CD1c-positive myeloid dendritic cell (primary cell): ENCODE results near the gene HOXC5.
A peak's percentile ranks its signal among the peaks of the same experiment; 100 is the strongest.

ENCODE experiments used
- DNase-seq: peaks from one replicate; pipeline ENCODE4 v3.0.0-alpha.2; 2016; ENCODE audit errors: extremely low spot score

HOXC5 gene

DNA sequence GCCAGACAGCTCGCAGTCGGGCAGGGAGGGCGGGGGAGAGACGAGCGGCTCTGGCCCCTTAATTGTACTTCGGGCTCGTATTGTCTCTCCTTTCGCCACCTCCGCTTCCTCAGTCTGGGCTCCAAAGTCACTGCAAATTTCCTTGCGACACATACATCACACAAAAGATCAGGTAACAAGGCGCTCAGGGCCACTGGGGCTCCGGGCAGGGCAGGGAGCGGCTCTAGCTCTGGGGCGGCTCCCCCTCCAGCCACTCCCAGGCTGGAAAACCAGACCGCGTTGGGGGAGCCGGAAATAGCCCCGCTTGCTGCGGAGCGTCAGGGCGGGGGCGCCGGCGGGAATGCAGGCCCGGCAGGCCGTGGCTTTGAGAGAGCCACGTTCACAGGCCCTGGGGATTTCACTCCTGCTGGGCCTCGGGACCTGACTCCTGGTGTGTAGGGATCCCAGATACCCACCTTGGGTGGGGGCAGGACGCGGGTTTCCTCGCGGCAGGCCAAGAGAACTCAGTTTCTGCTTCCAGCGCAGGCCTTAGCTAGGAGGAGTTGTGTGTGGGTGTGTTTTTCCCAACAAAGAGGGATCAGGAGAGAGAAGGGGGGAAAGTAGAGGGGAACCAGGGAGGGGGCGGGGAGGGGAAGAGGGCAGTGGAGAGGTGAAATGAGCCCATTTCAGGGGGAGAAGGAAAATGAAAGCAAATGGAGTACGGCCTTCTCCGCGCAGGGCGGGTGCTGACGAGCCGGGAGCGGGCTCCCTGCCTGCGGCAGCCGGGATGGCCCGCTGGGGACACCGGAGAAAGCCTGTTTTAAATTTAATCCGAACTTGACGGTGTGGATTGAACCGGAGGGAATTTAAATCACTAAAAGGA lies 37.2 kb upstream of the HOXC5 start:
- no peak for DNase-seq

DNA sequence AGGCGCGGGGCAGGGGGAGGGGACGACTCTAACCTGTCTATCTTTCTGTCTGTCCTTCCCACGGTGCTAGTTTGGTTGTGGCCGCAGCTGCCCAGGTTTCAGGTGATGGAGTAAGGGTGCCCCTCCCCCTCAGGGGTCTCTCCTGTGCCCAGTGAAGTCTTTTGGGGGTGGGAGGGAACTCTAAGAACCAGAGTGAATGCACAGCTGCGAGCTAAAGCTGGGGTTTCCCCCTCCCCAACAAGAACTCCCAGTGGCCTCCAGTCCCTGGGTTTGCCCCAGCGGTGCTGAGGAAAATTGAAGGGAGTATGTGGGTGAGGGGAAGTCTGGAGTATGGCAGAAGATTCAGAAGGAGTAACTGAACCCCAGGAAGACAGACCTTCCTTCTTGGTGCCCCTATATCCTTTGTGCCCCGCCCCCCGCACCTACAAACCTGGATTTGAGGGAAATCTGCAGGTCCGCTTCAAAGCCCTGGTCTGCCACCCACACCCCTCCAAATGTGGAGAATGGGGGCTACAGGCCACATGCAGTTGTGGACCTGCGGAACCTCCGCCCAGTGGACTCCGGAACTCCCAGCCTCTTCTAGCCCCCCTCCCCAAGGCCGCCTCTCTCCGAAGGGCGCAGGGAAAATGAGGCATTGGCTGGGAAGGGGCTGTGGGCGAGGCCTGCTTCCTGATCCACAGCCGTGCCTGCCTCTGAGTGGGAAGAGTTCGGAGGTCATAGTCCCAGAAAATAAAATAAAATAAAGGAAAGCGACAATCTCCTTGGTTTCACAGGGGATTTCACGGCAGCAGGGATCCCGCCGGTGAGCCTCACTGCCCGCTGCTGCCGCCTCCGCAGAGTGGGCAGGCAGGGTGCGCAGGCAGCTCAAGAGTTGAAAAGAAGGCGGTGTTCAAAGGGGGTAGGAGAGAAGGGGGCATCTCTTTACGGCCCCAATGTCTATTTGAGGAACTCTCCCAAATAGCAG lies 36.3 kb upstream of the HOXC5 start:
- no peak for DNase-seq

DNA sequence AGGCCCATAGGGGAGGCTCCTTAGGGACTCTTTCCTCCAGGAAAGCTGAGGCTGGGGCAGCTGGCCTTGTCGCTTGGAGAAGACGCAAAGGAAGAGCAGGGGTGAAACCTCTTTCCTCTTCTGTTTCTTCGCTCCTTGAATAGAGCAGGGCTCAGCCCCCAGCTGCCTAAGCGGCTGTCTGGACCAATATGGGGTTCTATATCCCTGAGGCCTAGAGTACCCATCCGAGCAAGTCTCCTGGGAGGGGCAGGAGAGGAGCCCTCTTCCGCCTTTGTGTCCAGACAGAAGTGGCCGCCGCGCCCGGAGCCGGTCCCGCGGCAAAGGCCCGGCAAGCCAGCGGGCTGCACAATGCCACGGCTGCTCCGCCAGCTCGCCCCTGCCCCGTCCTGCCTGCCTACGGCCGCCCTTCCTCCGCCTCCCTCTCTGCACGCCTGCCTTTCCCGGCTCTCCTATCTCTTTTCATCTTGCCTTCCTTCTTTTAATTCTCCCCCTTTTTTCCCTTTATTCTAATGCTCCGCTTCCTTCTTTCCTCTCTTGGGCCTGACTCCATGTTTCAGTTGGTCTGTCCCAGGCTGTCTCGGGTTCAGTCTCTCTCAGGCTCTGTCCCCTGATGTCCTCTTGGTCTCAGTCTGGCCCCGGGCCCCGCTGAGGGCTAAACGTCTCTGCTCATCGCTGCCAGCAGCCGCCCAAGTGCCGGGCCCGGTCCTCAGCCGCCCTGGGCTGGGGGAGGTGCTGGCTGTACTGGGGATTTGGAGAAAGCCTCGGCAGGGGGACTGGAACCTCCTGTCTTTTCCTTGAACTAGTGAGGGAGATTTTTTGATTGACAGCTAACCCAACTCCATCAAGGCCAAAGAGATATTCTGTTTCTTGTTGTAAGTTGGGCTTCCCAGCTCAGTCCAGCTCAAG lies 35.4 kb upstream of the HOXC5 start:
- DNase-seq = no peak

DNA sequence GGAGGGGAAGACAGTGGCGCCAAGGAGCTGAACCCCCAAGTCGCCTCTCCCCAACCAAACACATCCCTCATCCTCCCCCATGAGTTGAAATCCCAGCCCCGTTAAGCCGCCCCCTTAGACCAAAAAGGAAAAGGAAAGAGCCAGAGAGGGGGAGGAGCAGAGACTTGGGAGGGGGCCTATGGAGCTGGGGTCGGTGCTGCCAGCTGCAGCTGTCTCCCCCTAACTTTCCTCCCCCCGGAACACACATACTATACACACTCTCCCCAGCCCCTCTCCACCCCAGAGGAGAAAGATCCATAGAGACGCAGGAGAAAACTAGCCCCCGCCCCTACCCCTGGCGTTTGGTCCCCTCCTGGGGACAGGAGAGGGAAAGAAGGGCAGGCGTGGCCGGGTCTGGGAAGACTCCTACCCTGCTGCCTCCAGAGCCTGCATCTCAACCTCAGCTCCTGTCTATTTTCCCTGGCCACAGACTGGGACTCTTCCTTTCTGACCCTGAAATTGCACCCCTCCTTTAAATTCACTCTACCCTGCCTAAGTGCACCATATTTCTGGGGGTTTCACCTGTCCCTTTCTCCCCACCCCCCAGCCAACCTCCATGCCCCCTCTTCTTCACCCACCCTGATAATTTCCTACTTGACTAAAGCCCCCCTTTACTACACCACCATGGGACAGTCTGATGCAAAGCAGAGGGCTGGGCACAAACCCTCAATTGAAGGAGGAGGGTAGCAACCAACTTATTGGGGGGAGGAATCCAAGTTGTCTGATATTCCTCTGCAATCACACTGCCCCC lies 34.5 kb upstream of the HOXC5 start:
- DNase-seq = no peak

DNA sequence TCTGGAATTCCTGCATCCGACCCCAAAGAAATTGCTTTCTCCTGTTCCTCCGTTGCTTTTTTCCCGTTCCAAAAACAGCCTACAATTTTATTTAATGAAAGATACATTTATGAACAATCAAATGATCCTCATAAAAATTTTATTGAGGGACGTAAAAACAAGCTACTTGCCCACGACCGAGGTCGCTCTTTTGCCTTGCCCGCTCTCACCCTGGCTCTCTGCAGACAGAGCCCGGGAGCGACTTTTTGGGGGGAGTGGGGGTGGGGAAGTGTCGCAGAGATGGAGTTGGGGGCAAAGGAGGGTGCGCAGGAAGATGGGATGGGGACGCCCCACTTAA lies 34.0 kb upstream of the HOXC5 start:
- no peak for DNase-seq

DNA sequence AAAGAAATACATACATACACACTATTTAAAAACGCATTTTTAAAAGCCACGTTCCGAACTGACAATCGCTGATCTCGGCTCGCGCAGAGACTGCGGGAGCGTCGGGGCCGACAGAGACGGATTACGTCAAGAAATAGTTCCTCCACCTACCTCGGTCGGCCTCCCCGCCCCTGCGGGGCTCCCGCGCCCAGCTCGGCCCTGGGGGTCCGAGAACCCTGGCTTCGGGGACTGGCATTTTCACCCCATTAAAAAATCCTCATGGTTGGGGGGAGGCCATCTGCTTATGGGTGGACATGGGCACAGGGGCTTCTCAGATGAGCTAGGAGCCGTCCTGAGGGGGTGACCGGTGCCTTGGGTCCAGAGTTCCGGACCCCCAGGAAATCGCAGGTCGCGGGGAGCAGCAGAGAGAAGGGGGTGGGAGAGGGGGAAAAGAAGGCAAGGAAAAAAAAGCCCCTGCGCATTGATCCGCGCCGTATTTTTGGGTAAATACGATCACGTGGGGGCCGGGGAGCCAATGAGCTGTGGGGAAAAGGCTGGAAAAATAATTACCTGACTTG lies 33.2 kb upstream of the HOXC5 start:
- DNase-seq = no peak

DNA sequence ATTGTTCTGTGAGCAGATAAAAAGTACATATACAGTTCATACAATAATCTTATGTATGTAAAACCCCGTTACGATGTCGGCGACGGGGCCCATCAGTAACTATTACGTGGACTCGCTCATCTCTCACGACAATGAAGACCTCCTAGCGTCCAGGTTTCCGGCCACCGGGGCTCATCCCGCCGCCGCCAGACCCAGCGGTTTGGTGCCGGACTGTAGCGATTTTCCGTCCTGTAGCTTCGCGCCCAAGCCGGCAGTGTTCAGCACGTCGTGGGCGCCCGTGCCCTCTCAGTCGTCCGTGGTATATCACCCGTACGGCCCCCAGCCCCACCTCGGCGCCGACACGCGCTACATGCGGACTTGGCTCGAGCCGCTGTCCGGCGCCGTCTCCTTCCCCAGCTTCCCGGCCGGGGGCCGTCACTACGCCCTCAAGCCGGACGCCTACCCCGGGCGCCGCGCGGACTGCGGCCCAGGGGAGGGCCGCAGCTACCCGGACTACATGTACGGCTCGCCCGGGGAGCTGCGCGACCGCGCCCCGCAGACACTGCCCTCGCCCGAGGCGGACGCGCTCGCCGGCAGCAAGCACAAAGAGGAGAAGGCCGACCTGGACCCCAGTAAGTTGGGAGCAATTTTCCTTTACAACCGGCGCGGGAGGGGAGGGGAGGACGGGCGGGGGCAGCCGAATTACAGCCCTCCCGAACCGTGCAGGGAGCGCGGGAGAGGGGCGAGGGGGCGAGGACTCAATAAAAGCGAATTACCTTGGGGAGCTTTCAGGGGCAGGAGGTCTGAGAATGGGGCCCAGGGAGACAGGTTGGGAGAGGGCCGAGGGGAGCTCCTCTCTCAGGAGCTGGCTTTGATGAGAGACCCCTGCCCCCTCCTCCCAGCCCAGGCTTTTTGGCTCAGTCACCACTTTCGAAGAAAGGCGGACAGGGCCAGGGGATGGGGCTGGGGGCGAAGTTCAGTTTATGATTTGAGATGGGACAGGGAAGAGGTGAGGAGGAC lies 32.4 kb upstream of the HOXC5 start, which contains the start of gene HOXC9:
TSS of gene HOXC9 (plus strand) at position 46 of the 999 bp plus-strand sequence. CDS start at position 74, 28 bp downstream.
- DNase-seq = no peak

DNA sequence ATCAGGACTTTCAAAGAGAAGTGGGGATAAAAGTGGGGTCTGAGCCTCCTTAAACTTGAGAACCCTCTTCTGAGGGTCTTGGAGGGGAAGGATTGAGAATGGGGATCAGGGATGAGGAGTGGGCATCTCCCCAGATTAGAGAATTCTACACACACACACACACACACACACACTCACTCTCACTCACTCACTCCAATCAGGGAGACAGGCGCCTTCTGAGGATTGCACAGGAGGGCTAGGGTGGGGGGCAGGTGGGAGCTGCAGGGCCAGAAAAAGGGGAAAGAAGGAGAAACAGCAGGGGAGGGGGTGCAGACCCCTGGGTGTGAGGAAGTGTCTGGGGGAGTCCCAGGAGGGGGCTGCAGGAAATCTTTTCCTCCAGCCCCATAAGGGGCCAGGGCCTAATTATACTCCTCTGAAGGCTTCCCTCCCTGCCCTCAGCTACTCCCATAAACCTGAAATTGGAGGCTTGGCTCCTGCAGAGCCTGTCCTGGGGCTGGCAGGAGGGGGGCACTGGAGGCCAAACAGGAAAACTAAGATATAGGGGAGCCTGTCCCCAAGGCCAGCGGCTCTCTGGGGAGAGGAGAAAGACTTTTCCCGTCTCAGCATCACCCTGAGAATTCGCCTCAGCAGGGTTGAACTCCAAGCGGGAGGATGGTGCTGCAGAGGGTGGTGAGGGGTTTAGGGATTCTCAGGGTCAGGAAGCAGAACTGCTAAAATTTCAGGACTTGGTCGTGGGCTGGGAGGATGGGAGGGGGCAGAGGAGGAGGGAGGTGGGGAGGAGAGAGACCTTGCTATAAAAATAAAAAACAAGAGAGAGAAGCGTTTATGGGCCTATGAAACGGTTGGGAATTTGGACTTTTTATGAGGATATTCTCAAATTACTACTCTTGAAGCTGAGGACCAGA lies 31.3 kb upstream of the HOXC5 start:
- DNase-seq = no peak

DNA sequence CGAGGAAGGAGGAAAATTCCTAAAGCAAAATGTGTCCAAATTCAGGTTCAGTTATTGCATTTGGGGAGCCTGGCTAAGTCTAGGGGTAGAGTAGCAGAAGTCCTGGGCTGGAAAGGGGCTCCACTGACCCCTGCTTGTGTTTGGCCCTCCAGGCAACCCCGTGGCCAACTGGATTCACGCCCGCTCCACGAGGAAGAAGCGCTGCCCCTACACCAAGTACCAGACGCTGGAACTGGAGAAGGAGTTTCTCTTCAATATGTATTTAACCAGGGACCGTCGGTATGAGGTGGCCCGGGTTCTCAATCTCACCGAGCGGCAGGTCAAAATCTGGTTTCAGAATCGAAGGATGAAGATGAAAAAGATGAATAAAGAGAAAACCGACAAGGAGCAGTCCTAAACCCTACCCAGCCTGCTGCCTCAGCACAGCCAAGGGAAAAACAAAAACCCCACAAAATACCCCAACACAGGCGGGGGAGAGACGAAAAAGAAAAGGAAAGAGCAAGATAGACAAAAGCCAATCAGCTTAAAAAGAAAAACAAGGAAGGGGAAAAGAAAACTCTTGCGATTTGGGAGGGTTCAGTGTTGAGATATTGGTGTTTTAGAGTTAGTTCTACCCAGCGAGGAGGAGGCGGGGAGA lies 30.5 kb upstream of the HOXC5 start:
- DNase-seq = no peak

DNA sequence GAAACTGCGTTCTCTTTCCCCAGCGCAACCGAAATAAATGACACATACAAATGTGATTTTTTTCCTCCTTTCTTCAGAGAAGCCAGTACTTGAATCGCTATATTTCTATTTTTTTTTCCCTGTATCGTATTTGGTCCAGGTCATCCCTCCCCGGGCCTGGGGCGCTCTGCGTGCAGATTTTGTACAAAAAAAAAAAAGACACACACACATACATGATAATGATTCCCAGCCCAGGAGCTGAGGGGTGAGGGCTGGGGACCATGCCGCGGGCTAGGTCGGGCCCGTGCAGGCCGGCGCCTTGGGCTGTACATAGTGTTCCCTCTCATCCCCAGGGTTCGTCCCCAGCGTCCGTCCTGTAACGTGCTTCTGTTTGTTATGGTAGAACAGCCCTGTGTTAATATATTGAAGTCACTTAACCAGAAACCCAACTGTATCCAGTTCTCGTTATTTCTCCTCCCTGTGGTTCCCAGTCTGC lies 29.9 kb upstream of the HOXC5 start:
- DNase-seq = no peak

DNA sequence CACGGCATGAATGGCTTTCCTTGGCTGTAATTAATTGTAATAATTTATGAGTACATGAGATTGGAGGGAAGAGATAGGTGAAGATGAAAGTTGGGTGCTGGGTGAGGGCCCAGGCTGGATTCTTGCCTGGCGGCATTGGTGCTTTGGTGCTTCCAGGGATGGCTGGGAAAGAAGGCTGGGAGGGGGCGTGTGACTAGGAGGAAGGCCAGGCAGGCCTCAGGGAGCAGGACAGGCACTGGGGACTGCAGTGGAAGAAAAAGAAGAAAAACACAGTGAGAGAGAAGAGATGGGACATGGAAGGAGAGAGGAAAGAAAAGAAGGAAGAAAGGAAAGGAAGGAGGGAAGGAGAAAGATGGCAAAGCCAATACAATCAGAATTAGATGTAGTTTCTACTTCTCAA lies 29.2 kb upstream of the HOXC5 start:
- DNase-seq = no peak

DNA sequence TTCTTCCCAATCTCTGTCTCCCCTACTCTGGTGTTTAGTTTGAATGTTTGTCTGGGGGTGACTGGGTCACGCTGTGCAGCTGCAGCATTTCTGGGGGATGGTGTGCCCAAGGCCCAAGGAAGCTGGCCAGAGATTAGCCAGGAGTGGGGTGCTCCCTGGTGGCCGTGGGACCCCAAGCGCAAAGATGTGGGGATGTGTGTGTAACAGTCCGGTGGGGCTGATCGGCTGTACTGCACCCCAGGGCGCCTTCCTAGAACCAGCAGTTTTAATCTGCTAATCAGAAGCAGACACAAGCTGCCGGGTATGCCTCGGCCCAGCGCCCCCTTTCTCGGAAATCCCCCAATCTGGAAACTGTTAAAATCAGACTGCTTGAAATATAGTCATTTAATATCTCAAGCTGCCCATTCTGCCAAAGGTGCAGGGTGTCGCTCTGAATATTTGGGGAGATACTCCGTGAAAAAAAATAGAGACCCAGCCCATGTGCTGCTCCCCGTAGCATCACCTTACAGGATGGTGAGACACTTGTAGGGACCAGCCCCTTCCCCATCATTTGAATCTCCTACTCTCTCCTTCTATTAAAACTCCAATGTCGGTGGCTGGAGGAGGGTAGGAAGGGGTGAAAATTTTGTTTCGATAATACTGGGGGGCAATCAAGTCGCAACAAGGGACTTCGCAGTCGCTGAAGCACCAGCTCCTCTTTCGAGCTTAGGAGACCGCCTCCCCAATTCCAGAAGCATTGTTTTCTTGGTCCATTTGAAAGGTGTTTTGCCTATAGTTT lies 28.6 kb upstream of the HOXC5 start:
- no peak for DNase-seq

DNA sequence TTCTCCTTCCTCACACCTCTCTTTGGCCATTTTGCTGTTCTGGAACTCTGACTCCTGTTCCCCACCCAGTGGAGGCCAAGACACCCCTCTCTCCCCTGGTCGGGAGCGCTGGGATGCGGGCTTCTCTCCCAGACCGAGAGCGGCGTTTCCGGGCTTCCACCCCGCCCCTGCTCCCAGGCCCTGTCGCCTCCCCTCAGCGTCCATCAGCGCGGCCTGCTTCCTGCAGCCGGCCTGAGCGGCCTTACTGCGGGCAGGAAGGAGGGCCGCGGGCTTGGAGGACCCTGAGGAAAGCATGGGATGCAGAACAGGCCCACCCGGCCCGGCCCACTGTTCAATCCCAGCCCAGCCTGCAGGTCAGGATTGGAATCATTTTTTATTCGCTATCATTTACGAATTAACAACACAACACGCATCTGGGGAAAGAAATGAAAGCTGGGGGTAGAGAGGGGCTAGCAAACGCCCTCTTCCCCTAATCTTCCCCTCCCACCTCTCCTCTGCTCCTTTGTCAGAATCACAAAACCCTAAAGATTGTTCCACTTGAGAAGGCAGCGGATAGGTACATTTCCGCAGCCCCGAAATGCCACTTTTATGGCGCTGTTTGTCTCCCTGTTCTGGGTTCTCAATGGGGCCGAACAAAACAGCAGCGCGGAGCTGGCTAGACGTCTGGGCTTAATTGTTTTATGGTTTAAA lies 27.9 kb upstream of the HOXC5 start:
- no peak for DNase-seq

DNA sequence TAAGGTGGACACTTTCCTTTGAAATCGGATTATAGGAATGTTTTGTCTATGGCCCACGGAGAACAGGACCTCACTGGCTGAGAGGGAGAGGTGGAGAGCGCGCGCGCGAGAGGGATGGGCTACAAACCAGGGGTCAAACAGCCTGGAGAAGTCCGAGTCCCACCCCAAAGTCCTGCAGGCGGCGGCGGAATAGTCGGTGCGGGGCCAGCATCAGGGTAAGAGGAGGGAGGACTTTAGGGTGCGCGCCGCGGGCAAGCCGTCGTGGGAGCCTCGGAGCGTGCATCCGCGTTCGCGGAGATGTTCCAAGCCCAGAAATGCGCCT lies 27.4 kb upstream of the HOXC5 start:
- DNase-seq = no peak

DNA sequence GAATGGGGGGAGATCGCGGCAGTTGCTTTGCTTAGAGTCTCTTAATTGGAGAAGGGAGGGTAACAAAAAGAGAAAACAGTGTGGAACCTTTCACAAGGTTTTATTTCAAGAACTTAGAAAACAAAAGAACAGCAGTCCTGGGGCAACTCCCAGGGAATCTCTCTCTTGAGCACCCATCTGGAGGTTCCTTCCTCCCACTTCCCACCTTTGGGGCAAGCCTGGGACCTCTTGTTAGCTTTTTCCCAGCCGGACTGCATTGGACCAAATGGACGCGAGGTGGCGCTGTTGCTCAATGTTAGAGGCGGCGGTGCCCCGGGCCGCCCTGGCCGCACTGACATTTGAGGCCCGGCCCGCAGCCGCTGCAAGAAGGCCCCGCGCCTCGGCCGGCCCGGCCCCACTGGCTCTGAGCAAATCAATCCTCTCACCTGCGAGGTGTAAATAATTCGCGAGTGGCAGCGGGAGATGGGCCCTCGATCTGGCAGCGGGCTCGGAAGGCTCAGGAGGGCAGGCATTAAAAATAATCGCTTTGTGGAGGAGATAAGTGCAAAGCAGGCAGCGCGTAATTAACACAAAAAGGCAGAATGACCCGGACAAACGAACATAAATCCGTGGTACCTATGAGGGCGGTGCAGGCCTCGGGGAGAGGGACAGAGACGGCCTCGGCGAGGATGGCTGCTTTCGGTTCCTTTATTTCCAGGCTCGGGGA lies 26.8 kb upstream of the HOXC5 start:
- DNase-seq = peak; percentile 92
